ENCODE measurements around the gene PHLPP2. TPM values are rescaled to one million over a fixed set of nuclear protein-coding genes. Genes with fewer than 3 reads are reported as not detected.
"Not testable (repeated sequence)": the region's sequence is repeated elsewhere in the genome, so short reads cannot be mapped to it uniquely, and the experiment has no call there.

PHLPP2 gene
- total RNA-seq, 1 experiment from 2014 or later: 3.0 TPM

DNA sequence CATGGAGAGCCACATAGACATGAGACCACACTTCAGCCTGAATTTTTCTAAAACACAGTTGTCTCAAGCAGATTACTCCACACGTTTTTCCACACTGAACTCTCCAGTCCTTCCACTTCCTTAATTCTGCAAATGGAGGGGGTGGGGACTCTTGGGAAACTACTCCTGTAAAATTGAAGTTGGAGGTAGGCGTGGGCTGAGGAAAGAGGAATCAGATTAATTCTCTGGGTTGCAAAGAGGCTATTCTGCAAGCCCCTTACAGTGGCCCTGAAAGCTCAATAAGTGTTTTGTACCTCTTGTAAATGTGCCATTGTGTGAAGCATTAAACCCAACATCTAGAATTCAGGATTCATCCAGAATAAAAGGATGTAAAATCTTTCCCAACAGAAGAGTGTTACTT is 88.9 kb downstream of the PHLPP2 start:
- DNase-seq (ENCODE audit: low read depth, low spot score): peak; percentile 61
- in situ Hi-C loops (cut with HindIII; ENCODE audit: low pct_unique_long_range_greater_than_20kb, low sequenced_read_pairs): no loop called here

DNA sequence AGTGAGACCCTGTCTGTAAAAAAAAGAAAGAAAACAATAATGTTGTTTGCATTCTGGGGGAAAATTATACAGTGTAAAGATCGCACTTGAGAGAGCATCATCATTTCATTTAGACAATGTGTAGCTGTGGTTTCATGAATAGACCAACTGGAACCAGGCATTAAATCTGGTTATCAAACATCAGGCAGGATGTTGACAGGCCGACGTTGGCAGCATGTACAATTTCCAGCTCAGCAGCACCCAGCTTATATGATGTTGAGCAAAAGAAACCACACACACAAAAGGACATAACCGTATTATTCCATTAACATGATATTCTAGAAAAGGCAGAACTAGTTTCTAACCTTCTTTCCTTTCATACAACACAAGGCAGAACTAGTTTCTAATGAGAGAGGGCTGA is 92.7 kb downstream of the PHLPP2 start:
- in situ Hi-C loops (cut with HindIII; ENCODE audit: low pct_unique_long_range_greater_than_20kb, low sequenced_read_pairs): no loop called here
- DNase-seq (ENCODE audit: low read depth, low spot score): no peak

DNA sequence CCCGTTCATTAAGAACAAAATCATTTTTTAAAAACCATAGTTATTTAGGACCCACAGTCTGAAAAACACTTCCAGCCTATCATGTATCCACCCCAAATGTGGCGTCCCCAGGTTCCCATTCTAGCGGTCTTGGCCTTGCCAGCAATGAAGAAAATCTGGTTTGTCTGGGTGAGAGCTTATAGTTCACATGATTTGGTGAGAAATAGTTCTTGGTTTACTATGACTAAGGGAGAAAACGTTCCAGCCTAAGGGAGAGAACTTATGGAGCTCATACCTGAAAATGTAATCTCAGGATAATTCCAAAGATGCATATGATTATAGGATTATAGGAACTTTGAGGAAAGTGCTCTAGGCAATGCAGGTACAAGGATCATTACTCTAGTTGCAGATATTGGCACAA is 93.7 kb downstream of the PHLPP2 start:
- in situ Hi-C loops (cut with HindIII; ENCODE audit: low pct_unique_long_range_greater_than_20kb, low sequenced_read_pairs): no loop called here
- DNase-seq (ENCODE audit: low read depth, low spot score): no peak

DNA sequence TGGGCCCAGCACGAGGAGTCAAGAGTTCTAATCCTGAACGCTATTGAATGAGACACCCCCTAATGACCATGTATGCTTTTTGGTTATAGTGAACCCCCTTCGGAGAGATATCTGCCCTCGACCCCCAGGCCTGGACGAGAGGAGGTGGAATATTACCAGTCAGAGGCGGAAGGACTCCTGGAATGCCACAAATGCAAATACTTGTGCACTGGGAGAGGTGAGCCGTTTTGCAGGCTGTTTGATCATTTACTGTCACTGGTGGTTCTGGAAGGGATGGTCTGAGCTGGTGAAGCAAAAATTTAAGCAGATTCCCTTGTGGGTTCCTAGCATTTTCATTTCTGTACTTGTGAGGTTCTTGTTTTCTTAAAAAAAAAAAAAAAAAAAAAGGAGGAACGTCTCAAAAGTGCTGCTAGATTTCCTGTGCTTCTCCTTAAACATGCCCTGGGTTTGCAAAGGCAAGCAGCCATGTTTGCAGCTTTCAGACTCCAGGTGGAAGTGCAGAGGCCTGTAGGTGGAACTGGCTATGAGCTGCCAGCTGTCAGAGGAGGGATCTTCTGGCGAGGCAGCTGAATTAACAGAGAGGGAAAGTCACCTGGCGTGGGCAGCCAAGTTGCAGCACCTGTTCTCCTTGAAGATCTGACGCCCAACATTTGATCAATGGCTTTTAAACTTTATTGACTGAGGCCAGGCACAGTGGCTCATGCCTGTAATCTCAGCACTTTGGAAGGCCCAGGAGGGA is 95.1 kb downstream of the PHLPP2 start:
- in situ Hi-C loops (cut with HindIII; ENCODE audit: low pct_unique_long_range_greater_than_20kb, low sequenced_read_pairs): no loop called here
- no peak for DNase-seq (ENCODE audit: low read depth, low spot score)

DNA sequence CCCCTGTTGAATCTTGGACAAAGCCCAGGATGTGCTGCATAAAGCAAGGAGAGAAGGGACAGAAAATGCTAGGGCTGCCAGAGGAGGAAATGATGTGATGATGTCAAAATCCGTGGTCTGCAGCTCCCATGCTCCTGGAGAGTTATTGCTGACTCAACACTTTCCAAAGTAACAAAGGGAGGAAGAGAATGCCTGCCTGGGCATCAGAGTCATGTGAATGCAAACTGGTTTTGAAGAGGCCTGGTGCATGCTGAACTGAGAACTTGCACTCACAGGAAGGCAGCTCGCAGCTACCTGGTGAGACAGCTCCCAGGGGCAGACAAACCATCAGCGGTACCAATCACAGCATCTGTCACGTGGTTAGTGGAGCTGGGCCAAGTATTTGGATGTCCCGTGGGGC is 95.7 kb downstream of the PHLPP2 start:
- DNase-seq (ENCODE audit: low read depth, low spot score): no peak
- in situ Hi-C loops (cut with HindIII; ENCODE audit: low pct_unique_long_range_greater_than_20kb, low sequenced_read_pairs): no loop called here

- in situ Hi-C loops (cut with HindIII; ENCODE audit: low pct_unique_long_range_greater_than_20kb, low sequenced_read_pairs): no loop called here
- no peak for DNase-seq (ENCODE audit: low read depth, low spot score)
These were observed 96.7 kb downstream of the PHLPP2 start for GRCh38 chr16:71627731-71628181.

GRCh38 chr16:71626858-71627213 is 97.7 kb downstream of the PHLPP2 start:
- in situ Hi-C loops (cut with HindIII; ENCODE audit: low pct_unique_long_range_greater_than_20kb, low sequenced_read_pairs): no loop called here
- no peak for DNase-seq (ENCODE audit: low read depth, low spot score)

GRCh38 chr16:71626018-71626857 is 98.3 kb downstream of the PHLPP2 start, which contains the start of gene MARVELD3:
MARVELD3 (plus strand) TSS chr16:71626184; CDS start chr16:71626230, 46 bp downstream.
- in situ Hi-C loops (cut with HindIII; ENCODE audit: low pct_unique_long_range_greater_than_20kb, low sequenced_read_pairs): no loop called here
- DNase-seq (ENCODE audit: low read depth, low spot score): no peak

DNA sequence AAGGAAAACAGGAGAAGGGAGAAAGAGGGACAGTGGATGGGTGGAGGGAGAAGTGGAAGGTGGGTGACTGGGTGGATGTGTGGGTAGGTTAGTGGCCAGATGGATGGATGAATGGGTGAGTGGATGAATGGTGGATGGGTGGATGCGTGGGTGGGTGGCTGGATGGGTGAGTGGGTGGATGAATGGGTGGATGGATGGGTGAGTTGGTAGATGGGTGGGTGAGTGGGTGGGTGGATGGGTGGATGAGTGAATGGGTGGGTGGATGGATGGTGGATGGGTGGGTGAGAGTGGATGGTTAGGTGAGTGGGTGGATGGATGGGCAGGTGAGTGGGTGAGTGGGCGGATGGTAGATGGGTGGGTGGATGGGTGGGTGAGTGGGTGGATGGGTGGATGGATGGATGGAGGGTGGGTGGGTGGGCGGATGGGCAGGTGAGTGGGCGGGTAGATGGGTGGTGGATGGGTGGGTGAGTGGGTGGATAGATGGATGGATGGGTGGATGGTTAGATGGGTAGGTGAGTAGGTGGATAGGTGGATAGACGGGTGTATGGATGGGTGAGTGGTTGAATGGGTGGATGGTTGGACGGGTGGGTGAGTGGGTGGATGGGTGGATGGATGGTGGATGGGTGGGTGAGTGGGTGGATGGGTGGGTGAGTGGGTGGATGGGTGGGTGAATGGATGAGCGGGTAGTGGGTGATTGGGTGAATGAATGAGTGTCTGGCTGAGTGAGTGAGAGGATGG is 99.2 kb downstream of the PHLPP2 start:
- in situ Hi-C loops (cut with HindIII; ENCODE audit: low pct_unique_long_range_greater_than_20kb, low sequenced_read_pairs): no loop called here
- DNase-seq (ENCODE audit: low read depth, low spot score): no peak

- in situ Hi-C loops (cut with HindIII; ENCODE audit: low pct_unique_long_range_greater_than_20kb, low sequenced_read_pairs): no loop called here
- no peak for DNase-seq (ENCODE audit: low read depth, low spot score)
These were observed 100.9 kb downstream of the PHLPP2 start for GRCh38 chr16:71623597-71623996.

GRCh38 chr16:71622088-71622487 is 102.4 kb downstream of the PHLPP2 start:
- in situ Hi-C loops (cut with HindIII; ENCODE audit: low pct_unique_long_range_greater_than_20kb, low sequenced_read_pairs): no loop called here
- DNase-seq (ENCODE audit: low read depth, low spot score): no peak

GRCh38 chr16:71618429-71618828 is 106.1 kb downstream of the PHLPP2 start:
- in situ Hi-C loops (cut with HindIII; ENCODE audit: low pct_unique_long_range_greater_than_20kb, low sequenced_read_pairs): no loop called here
- DNase-seq (ENCODE audit: low read depth, low spot score): no peak

- in situ Hi-C loops (cut with HindIII; ENCODE audit: low pct_unique_long_range_greater_than_20kb, low sequenced_read_pairs); DNase-seq (ENCODE audit: low read depth, low spot score): not testable (repeated sequence)
These were observed 109.5 kb downstream of the PHLPP2 start for GRCh38 chr16:71614956-71615355.

DNA sequence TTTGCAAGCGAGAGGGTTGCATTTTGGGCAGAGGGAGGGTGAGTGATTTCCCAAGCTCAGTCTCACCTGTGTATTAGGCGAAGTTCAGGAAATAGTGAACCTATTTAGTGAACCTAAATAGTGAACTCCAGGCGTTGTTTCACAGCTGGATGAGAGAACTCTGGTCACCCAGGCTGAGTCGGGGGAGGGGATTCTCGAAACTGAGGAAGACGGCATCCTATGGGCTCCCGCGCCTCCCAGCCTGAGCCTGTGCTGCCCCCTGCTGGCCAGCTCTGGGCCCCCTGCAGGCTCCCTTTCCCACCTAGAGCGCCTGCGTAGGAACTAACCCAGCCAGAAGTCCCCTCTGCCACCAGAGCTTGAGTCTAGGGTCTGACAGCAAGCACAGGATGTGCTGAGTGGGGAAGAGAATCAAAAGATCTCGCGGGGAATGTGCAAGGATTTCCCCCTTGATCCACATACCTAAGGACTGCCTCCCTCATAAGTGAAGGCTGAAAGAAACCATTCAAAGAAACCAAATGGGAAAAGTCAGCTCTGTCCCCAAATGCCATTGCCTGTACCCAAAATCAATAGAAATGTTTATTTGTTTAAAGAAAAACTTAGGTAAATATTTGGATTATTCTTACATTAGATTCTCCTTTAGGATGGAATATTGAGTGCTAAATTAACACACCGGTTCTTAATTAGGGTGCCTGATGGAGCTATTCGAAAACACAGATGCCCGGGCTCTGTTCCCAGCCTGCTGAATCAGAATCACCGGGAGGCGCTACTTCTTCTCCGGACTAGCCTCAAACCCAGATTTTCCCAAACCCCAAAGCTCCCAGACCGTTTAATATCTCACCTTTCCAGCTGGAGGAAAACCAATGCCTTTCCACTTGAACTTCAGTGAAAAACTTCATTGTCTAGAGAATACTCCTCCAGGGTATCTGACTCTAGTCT is 113.3 kb downstream of the PHLPP2 start:
- in situ Hi-C loops (cut with HindIII; ENCODE audit: low pct_unique_long_range_greater_than_20kb, low sequenced_read_pairs): no loop called here
- peak; percentile 71 for DNase-seq (ENCODE audit: low read depth, low spot score)

GRCh38 chr16:71610447-71610846 is 114.1 kb downstream of the PHLPP2 start:
- no peak for DNase-seq (ENCODE audit: low read depth, low spot score)
- in situ Hi-C loops (cut with HindIII; ENCODE audit: low pct_unique_long_range_greater_than_20kb, low sequenced_read_pairs): no loop called here

- in situ Hi-C loops (cut with HindIII; ENCODE audit: low pct_unique_long_range_greater_than_20kb, low sequenced_read_pairs): no loop called here
- no peak for DNase-seq (ENCODE audit: low read depth, low spot score)
These were observed 115.4 kb downstream of the PHLPP2 start for GRCh38 chr16:71609066-71609465.

GRCh38 chr16:71600822-71601221 is 123.7 kb downstream of the PHLPP2 start:
- DNase-seq (ENCODE audit: low read depth, low spot score): no peak
- in situ Hi-C loops (cut with HindIII; ENCODE audit: low pct_unique_long_range_greater_than_20kb, low sequenced_read_pairs): no loop called here
